B cell (primary cell): Measurements from ENCODE around the gene PAMR1. TPM values are rescaled to one million over a fixed set of nuclear protein-coding genes. Genes with fewer than 3 reads are reported as not detected.

Experiments used
- ATAC-seq: fragments of 200-7000 bp; cut with Tn5 transposase; one replicate; pipeline ENCODE4 v1.10.0; 2021; ENCODE audit warnings: low read depth, mild to moderate bottlenecking, moderate number of reproducible peaks, moderate library complexity
- CTCF ChIA-PET: fragments of 350-600 bp; sonication (Branson Sonifier 250); formaldehyde crosslinking; loops from one replicate; lab custom pipeline; 2021; ENCODE audit warnings: antibody characterized with exemption, inconsistent platforms; lab: Charles Lee
- POLR2A ChIA-PET: fragments of 350-600 bp; sonication (Branson Sonifier 250); formaldehyde crosslinking; loops from one replicate; lab custom pipeline; 2021; ENCODE audit warnings: antibody characterized with exemption; lab: Charles Lee
- DNase-seq: peaks from one replicate; pipeline ENCODE4 v3.0.0; 2013
- H2AFZ ChIP-seq: 2 replicates; pipeline ENCODE4 v1.6.1; 2012; ENCODE audit warnings: mild to moderate bottlenecking, low read depth, low read length; ENCODE audit not compliant: insufficient read depth, poor library complexity, severe bottlenecking
- H3K27ac ChIP-seq, 2 donors: 1 replicate in 1 of 2; 2 replicates in 1 of 2; pipeline ENCODE4 v1.5.1; 2012 to 2013; ENCODE audit warnings: low read length in 2 of 2, mild to moderate bottlenecking in 2 of 2, moderate library complexity in 1 of 2
- H3K27me3 ChIP-seq, 4 experiments: fragments of 200-600 bp in 1 of 4; sonication (generic) in 1 of 4; replicated peaks in 1 of 4; 1 replicate in 2 of 4; 2 replicates in 2 of 4; pipeline versions ENCODE4 v1.6.1 to v1.7.0; 2013 to 2016; ENCODE audit warnings: low read length in 3 of 4, mild to moderate bottlenecking in 2 of 4, mixed read lengths in 1 of 4, moderate library complexity in 1 of 4; ENCODE audit not compliant: insufficient read depth in 4 of 4, control insufficient read depth in 3 of 4; ENCODE audit errors: control extremely low read depth in 1 of 4
- H3K36me3 ChIP-seq, 2 experiments: replicated peaks in 1 of 2; 1 replicate in 1 of 2; 2 replicates in 1 of 2; pipeline versions ENCODE4 v1.6.1 to v1.7.1; 2013; ENCODE audit warnings: low read length in 1 of 2; ENCODE audit not compliant: insufficient read depth in 2 of 2, control insufficient read depth in 1 of 2; ENCODE audit errors: control extremely low read depth in 1 of 2, extremely low read depth in 1 of 2
- H3K4me1 ChIP-seq, 2 donors: fragments of 200-600 bp in 1 of 2; sonication (generic) in 1 of 2; 1 replicate in 1 of 2; 2 replicates in 1 of 2; pipeline versions ENCODE4 v1.5.1 to v1.6.1; 2013 to 2017; ENCODE audit warnings: low read length in 2 of 2; ENCODE audit not compliant: control insufficient read depth in 2 of 2, insufficient read depth in 2 of 2
- H3K4me2 ChIP-seq: replicated peaks from 2 replicates; pipeline ENCODE3; 2012; ENCODE audit warnings: mild to moderate bottlenecking, low read depth, low read length; ENCODE audit not compliant: poor library complexity, severe bottlenecking
- H3K4me3 ChIP-seq, 5 experiments: fragments of 200-600 bp in 1 of 5; sonication (generic) in 1 of 5; 1 replicate in 3 of 5; 2 replicates in 2 of 5; pipeline versions ENCODE4 v1.5.1 to v1.7.0; 2011 to 2016; ENCODE audit warnings: low read length in 4 of 5, mild to moderate bottlenecking in 4 of 5, low read depth in 2 of 5, control low read depth in 1 of 5, moderate library complexity in 1 of 5; ENCODE audit not compliant: insufficient read depth in 1 of 5; ENCODE audit errors: control extremely low read depth in 1 of 5, extremely low read depth in 1 of 5
- H3K79me2 ChIP-seq: fragments of 200-600 bp; sonication (generic); one replicate; pipeline ENCODE4 v1.6.0; 2016; ENCODE audit warnings: low read length; ENCODE audit not compliant: control insufficient read depth, insufficient read depth
- H3K9ac ChIP-seq: fragments of 200-600 bp; sonication (generic); 2 replicates; pipeline ENCODE4 v1.6.1; 2017; ENCODE audit warnings: mild to moderate bottlenecking, low read length, moderate library complexity
- H3K9me3 ChIP-seq, 3 donors: one replicate each; pipeline versions ENCODE4 v1.6.1 to v1.7.1; 2013; ENCODE audit warnings: low read length in 2 of 3; ENCODE audit not compliant: control insufficient read depth in 2 of 3, insufficient read depth in 1 of 3; ENCODE audit errors: control extremely low read depth in 1 of 3
- H4K20me1 ChIP-seq: 2 replicates; pipeline ENCODE4 v1.6.0; 2012; ENCODE audit warnings: mild to moderate bottlenecking, low read length; ENCODE audit not compliant: insufficient read depth, control insufficient read depth, poor library complexity, severe bottlenecking
- H3K27ac Mint-ChIP-seq: one replicate; pipeline ENCODE4 v1.8.0; 2021; ENCODE audit warnings: mixed read lengths
- H3K27me3 Mint-ChIP-seq: one replicate; pipeline ENCODE4 v1.8.0; 2021; ENCODE audit warnings: mixed read lengths
- H3K4me1 Mint-ChIP-seq: one replicate; pipeline ENCODE4 v1.8.0; 2021; ENCODE audit warnings: mixed read lengths
- H3K4me3 Mint-ChIP-seq: one replicate; pipeline ENCODE4 v1.8.0; 2021; ENCODE audit warnings: mixed read lengths
- H3K9me3 Mint-ChIP-seq: one replicate; pipeline ENCODE4 v1.8.0; 2022; ENCODE audit warnings: mixed read lengths; ENCODE audit not compliant: insufficient read depth
- CTCF ChIP-seq: fragments of 200-600 bp; IDR thresholded peaks from one replicate; pipeline ENCODE4 v1.8.0; 2022; ENCODE audit warnings: antibody characterized with exemption, mild to moderate bottlenecking
- EZH2 ChIP-seq: IDR thresholded peaks from 2 replicates; pipeline ENCODE4 v1.6.1; 2012; ENCODE audit warnings: borderline replicate concordance, low read depth, mild to moderate bottlenecking, moderate library complexity, low read length; ENCODE audit not compliant: insufficient read depth, poor library complexity, severe bottlenecking
- WGBS: methylation state at CpG from one replicate; pipeline ENCODE4 v1.1.5; 2013; ENCODE audit warnings: missing lambda C conversion rate; ENCODE audit not compliant: insufficient coverage; 5-methylcytosine and 5-hydroxymethylcytosine counted together
- intact Hi-C: fragments of 100-400 bp; cut with micrococcal nuclease; formaldehyde crosslinking; loops from one replicate; pipeline ENCODE4 v1.10.0; 2022
- polyA plus RNA-seq: library from polyadenylated mRNA; depleted of rRNA; stranded (reverse); fragments of >200 nt; gene quantifications from 2 replicates; pipeline ENCODE4 v1.2.3, GENCODE V29; 2012
- total RNA-seq, 2 donors: library from RNA; stranded (reverse); fragments of 120-200 nt in 1 of 2; gene quantifications; 1 replicate in 1 of 2; 2 replicates in 1 of 2; pipeline versions ENCODE4 v1.2.3 to v1.2.4, GENCODE V29; 2013 to 2022

The PAMR1 gene
- total and polyA plus RNA-seq, 2 donors (not counting 1 experiment from before 2014, with no cell fraction given) = not detected

GRCh38 chr11:35427071-35427470, 98.3 kb downstream of the PAMR1 start:
- Histone ChIP-seq H3K4me3 (no peak overlapping the region), H2AFZ (no peak overlapping the region), H3K36me3 (no peaks in the 10 kb centered on the region), H3K27ac (no peak overlapping the region), H3K9me3 (no peaks in the 10 kb centered on the region), H3K79me2 (no peaks in the 10 kb centered on the region), H3K27me3 (peaks cover 0 to 45% (median 15%) of the 10 kb centered on the region in 4 experiments), H3K4me1 (no peaks in the 10 kb centered on the region), H3K4me2 (no peak overlapping the region), H4K20me1 (no peaks in the 10 kb centered on the region), H3K9ac (no peak overlapping the region)
- H3K27me3 Mint-ChIP-seq = peaks cover 59% of the 10 kb centered on the region
- no peak for DNase-seq
- H3K27ac Mint-ChIP-seq = no peak overlapping the region
- ATAC-seq = no peak
- no peak overlapping the region for H3K4me3 Mint-ChIP-seq
- POLR2A ChIA-PET = no interaction called here
- no peaks in the 10 kb centered on the region for H3K9me3 Mint-ChIP-seq
- CTCF ChIA-PET = no interaction called here
- intact Hi-C loops = no loop called here
- TF ChIP-seq CTCF (no peak), EZH2 (no peak)
- 85% methylated on average over 2 of the region's 3 CpGs for WGBS
- H3K4me1 Mint-ChIP-seq = no peaks in the 10 kb centered on the region

GRCh38 chr11:35426351-35426750, 99.1 kb downstream of the PAMR1 start:
- no peak for TF ChIP-seq CTCF
- TF ChIP-seq EZH2 = no peak
- H2AFZ ChIP-seq = no peak overlapping the region

More at GRCh38 chr11:35426351-35426750, 99.1 kb downstream of the PAMR1 start:
- H3K4me2 ChIP-seq = no peak overlapping the region
- H3K9ac ChIP-seq = no peak overlapping the region
- DNase-seq (no peak), ATAC-seq (no peak)
- H3K27ac ChIP-seq = no peak overlapping the region
- Mint-ChIP-seq H3K27ac (no peak overlapping the region), H3K4me3 (no peak overlapping the region), H3K4me1 (no peaks in the 10 kb centered on the region), H3K9me3 (no peaks in the 10 kb centered on the region), H3K27me3 (peaks cover 65% of the 10 kb centered on the region)
- H3K4me1 ChIP-seq = no peaks in the 10 kb centered on the region
- no peaks in the 10 kb centered on the region for H3K36me3 ChIP-seq
- intact Hi-C loops = no loop called here
- H3K79me2 ChIP-seq = no peaks in the 10 kb centered on the region
- CTCF ChIA-PET = no interaction called here
- H3K4me3 ChIP-seq = no peak overlapping the region
- no peaks in the 10 kb centered on the region for H3K9me3 ChIP-seq
- H4K20me1 ChIP-seq = no peaks in the 10 kb centered on the region
- POLR2A ChIA-PET = no interaction called here
- WGBS = no CpG with 5 or more reads among the region's 1 CpG
- peaks cover 0 to 47% (median 17%) of the 10 kb centered on the region in 4 experiments for H3K27me3 ChIP-seq
